Activated CD8-positive, alpha-beta T cell treated with anti-CD3 and anti-CD28 coated beads for 36 hours (primary cell): Measurements from ENCODE around the gene NDUFS7. TPM values are rescaled to one million over a fixed set of nuclear protein-coding genes. Genes with fewer than 3 reads are reported as not detected.

Experiments used
- ATAC-seq: fragments of 200-7000 bp; cut with Tn5 transposase; one replicate; pipeline ENCODE4 v1.10.0; 2021; ENCODE audit warnings: mild to moderate bottlenecking, moderate library complexity
- CTCF ChIA-PET: fragments of 350-600 bp; sonication (Branson Sonifier 250); formaldehyde crosslinking; loops from one replicate; lab custom pipeline; 2021; ENCODE audit warnings: antibody characterized with exemption; lab: Charles Lee
- POLR2A ChIA-PET: fragments of 350-600 bp; sonication (Branson Sonifier 250); formaldehyde crosslinking; loops from one replicate; lab custom pipeline; 2021; ENCODE audit warnings: antibody characterized with exemption; lab: Charles Lee
- DNase-seq: peaks from one replicate; pipeline ENCODE4 v3.0.0-alpha.2; 2020
- H3K27ac Mint-ChIP-seq: one replicate; pipeline ENCODE4 v1.8.0; 2021; ENCODE audit warnings: mild to moderate bottlenecking, mixed read lengths
- H3K27me3 Mint-ChIP-seq: one replicate; pipeline ENCODE4 v1.8.0; 2021; ENCODE audit warnings: mixed read lengths
- H3K36me3 Mint-ChIP-seq: one replicate; pipeline ENCODE4 v1.8.0; 2021; ENCODE audit warnings: low read depth, mixed read lengths
- H3K4me1 Mint-ChIP-seq: one replicate; pipeline ENCODE4 v1.8.0; 2021; ENCODE audit warnings: low read depth, mixed read lengths
- H3K4me3 Mint-ChIP-seq: one replicate; pipeline ENCODE4 v1.8.0; 2021; ENCODE audit warnings: mild to moderate bottlenecking, moderate library complexity, mixed read lengths
- H3K9me3 Mint-ChIP-seq: one replicate; pipeline ENCODE4 v1.8.0; 2021; ENCODE audit warnings: mixed read lengths
- CTCF ChIP-seq: fragments of 200-600 bp; IDR thresholded peaks from one replicate; pipeline ENCODE4 v1.8.0; 2022; ENCODE audit warnings: antibody characterized with exemption, mild to moderate bottlenecking
- intact Hi-C: fragments of 100-400 bp; cut with micrococcal nuclease; formaldehyde crosslinking; loops from one replicate; pipeline ENCODE4 v1.10.0; 2022
- total RNA-seq, 2 experiments: library from RNA; stranded (reverse); gene quantifications; one replicate each; pipeline ENCODE4 v1.2.3, GENCODE V29; 2021

Gene NDUFS7
- total RNA-seq, 2 experiments from 2014 or later = 113 to 120 TPM

- peak; percentile 66 for DNase-seq
- ChIA-PET POLR2A (interaction anchor here (0.6 to 1.8 kb wide), 8 partner anchors 9 to 137 kb away, joined by 3 to 10 read pairs (median 3); partner anchors contain the start of gene RPS15), CTCF (interaction anchor here (1.4 kb wide), 1 partner anchor 35 kb away, joined by 3 read pairs; no protein-coding TSS in a partner anchor)
- H3K36me3 Mint-ChIP-seq = peaks cover 28% of the 10 kb centered on the region
- H3K27me3 Mint-ChIP-seq = no peaks in the 10 kb centered on the region
- no peak for ATAC-seq
- peak overlapping the region; percentile 95 for H3K4me3 Mint-ChIP-seq
- no peaks in the 10 kb centered on the region for H3K9me3 Mint-ChIP-seq
- peak overlapping the region; percentile 94 for H3K27ac Mint-ChIP-seq
- intact Hi-C loops = no loop called here
- H3K4me1 Mint-ChIP-seq = peaks cover 62% of the 10 kb centered on the region
- no peak for TF ChIP-seq CTCF
These were observed 26.6 kb downstream of the NDUFS7 start for GRCh38 chr19:1410136-1410786.

- POLR2A ChIA-PET = interaction anchor here (0.6 to 1.8 kb wide), 4 partner anchors 8 to 39 kb away, joined by 3 to 10 read pairs (median 4); partner anchors contain the start of gene RPS15
- peaks cover 32% of the 10 kb centered on the region for H3K36me3 Mint-ChIP-seq
- peak overlapping the region; percentile 95 for H3K4me3 Mint-ChIP-seq
- peaks cover 67% of the 10 kb centered on the region for H3K4me1 Mint-ChIP-seq
- no peaks in the 10 kb centered on the region for H3K27me3 Mint-ChIP-seq
- ATAC-seq = no peak
- H3K27ac Mint-ChIP-seq = peak overlapping the region; percentile 94
- no peak for TF ChIP-seq CTCF
- intact Hi-C loops = no loop called here
- DNase-seq = no peak
- CTCF ChIA-PET = no interaction called here
- H3K9me3 Mint-ChIP-seq = no peaks in the 10 kb centered on the region
These were observed 27.1 kb downstream of the NDUFS7 start for GRCh38 chr19:1410789-1411188.

- no peaks in the 10 kb centered on the region for H3K9me3 Mint-ChIP-seq
- intact Hi-C loops = no loop called here
- peaks cover 72% of the 10 kb centered on the region for H3K4me1 Mint-ChIP-seq
- POLR2A ChIA-PET = interaction anchor here (1.7 to 2.2 kb wide), 3 partner anchors 10 to 26 kb away, joined by 6 to 10 read pairs (median 8); partner anchors contain the start of gene RPS15
- peak overlapping the region; percentile 95 for H3K4me3 Mint-ChIP-seq
- no peak for TF ChIP-seq CTCF
- DNase-seq = peak; percentile 56
- peak overlapping the region; percentile 94 for H3K27ac Mint-ChIP-seq
- CTCF ChIA-PET = no interaction called here
- ATAC-seq = no peak
- H3K27me3 Mint-ChIP-seq = no peaks in the 10 kb centered on the region
- peaks cover 34% of the 10 kb centered on the region for H3K36me3 Mint-ChIP-seq
These were observed 27.8 kb downstream of the NDUFS7 start for GRCh38 chr19:1411255-1412191.

GRCh38 chr19:1412323-1412923 is 28.7 kb downstream of the NDUFS7 start:
- ChIA-PET CTCF (interaction anchor here (0.7 kb wide), 1 partner anchor 133 kb away, joined by 3 read pairs; no protein-coding TSS in a partner anchor), POLR2A (interaction anchor here (1.2 to 2.2 kb wide), 7 partner anchors 9 to 54 kb away, joined by 3 to 8 read pairs (median 6); no protein-coding TSS in a partner anchor)
- Mint-ChIP-seq H3K27ac (peak overlapping the region; percentile 88), H3K4me3 (no peak overlapping the region), H3K9me3 (no peaks in the 10 kb centered on the region), H3K4me1 (peaks cover 79% of the 10 kb centered on the region), H3K36me3 (peaks cover 37% of the 10 kb centered on the region), H3K27me3 (no peaks in the 10 kb centered on the region)
- TF ChIP-seq CTCF = no peak
- ATAC-seq (no peak), DNase-seq (no peak)
- intact Hi-C loops = no loop called here
